Ovary (tissue), 3 donors: ENCODE data around the gene UPF3A.

Source experiments
- EP300 ChIP-seq: sonication (generic); formaldehyde crosslinking; IDR thresholded peaks from one replicate; pipeline ENCODE4 v1.6.1; 2017; ENCODE audit warnings: antibody characterized with exemption
- TF ChIP-seq, protein P1 (sequence below), 3 donors: fragments of 450-650 bp in 2 of 3; fragments of 200-600 bp in 1 of 3; IDR thresholded peaks; one replicate each; pipeline versions ENCODE4 v1.5.1 to v1.8.0; 2016 to 2022; ENCODE audit warnings: antibody characterized with exemption in 3 of 3, mild to moderate bottlenecking in 1 of 3
- donor health status: DM: no; HTN: no; CAD: no.

DNA sequence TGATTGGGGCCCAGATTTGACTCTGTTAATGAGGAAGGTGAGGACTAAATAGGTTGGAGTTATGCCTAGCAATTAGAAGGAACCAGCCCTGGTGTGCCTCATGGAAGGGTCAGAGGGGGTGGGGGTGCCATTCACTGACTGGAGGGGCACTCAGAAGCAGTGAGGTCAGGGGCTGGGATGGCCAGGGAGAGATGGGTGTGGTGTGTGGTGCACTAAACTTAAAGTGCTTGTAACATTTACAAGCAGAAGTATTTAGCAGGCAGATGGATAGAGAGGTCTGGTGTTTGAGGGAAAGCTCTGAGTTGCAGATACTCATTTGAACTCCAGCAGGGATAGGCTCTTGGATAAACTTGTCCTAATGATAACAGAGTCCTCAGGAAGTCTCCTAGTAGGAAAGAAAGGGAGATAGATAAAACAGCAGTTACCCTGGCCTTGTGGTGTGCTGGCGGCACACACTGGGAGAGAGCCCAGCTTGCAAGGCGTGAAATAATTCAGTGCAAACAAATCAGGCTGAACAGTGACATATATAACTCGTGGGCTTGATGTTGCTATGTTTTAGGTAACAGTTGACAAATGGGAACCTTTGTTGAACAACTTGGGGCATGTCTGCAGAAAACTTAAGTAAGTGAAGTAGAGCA is 20.0 kb upstream of the UPF3A start:
- TF ChIP-seq, protein P1, sequence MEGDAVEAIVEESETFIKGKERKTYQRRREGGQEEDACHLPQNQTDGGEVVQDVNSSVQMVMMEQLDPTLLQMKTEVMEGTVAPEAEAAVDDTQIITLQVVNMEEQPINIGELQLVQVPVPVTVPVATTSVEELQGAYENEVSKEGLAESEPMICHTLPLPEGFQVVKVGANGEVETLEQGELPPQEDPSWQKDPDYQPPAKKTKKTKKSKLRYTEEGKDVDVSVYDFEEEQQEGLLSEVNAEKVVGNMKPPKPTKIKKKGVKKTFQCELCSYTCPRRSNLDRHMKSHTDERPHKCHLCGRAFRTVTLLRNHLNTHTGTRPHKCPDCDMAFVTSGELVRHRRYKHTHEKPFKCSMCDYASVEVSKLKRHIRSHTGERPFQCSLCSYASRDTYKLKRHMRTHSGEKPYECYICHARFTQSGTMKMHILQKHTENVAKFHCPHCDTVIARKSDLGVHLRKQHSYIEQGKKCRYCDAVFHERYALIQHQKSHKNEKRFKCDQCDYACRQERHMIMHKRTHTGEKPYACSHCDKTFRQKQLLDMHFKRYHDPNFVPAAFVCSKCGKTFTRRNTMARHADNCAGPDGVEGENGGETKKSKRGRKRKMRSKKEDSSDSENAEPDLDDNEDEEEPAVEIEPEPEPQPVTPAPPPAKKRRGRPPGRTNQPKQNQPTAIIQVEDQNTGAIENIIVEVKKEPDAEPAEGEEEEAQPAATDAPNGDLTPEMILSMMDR (IDR thresholded peaks at IDR 0.05): no peak
- TF ChIP-seq EP300: no peak
